GM23248 (cell line): ENCODE results near the gene EIPR1. TPM values are rescaled to one million over a fixed set of nuclear protein-coding genes. Genes with fewer than 3 reads are reported as not detected.
"Not testable (repeated sequence)": the region's sequence is repeated elsewhere in the genome, so short reads cannot be mapped to it uniquely, and the experiment has no call there.

Experiments used
- DNase-seq: peaks from one replicate; pipeline ENCODE4 v3.0.0-alpha.2; 2015
- H2AFZ ChIP-seq: fragments of 200-600 bp; sonication (generic); 2 replicates; pipeline ENCODE4 v1.6.1; 2016; ENCODE audit warnings: antibody characterized with exemption
- H3F3A ChIP-seq: fragments of 200-600 bp; sonication (generic); 2 replicates; pipeline ENCODE4 v1.6.1; 2016; ENCODE audit warnings: mild to moderate bottlenecking, antibody characterized with exemption, mixed run types; ENCODE audit not compliant: insufficient read depth
- H3K27ac ChIP-seq: fragments of 200-600 bp; sonication (generic); 2 replicates; pipeline ENCODE4 v1.5.1; 2016; ENCODE audit warnings: mild to moderate bottlenecking
- H3K27me3 ChIP-seq: fragments of 200-600 bp; sonication (generic); replicated peaks from 2 replicates; pipeline ENCODE4 v1.6.1; 2016; ENCODE audit warnings: mild to moderate bottlenecking; ENCODE audit not compliant: insufficient read depth
- H3K36me3 ChIP-seq: fragments of 200-600 bp; sonication (generic); 2 replicates; pipeline ENCODE4 v1.6.1; 2016; ENCODE audit warnings: low read depth, mild to moderate bottlenecking
- H3K4me1 ChIP-seq: fragments of 200-600 bp; sonication (generic); 2 replicates; pipeline ENCODE4 v1.6.1; 2016; ENCODE audit warnings: mild to moderate bottlenecking; ENCODE audit not compliant: insufficient read depth
- H3K4me2 ChIP-seq: fragments of 200-600 bp; sonication (generic); one replicate; pipeline ENCODE4 v1.6.1; 2016; ENCODE audit warnings: mild to moderate bottlenecking; ENCODE audit not compliant: unreplicated experiment
- H3K4me3 ChIP-seq: fragments of 200-600 bp; sonication (generic); 2 replicates; pipeline ENCODE4 v1.5.1; 2016; ENCODE audit warnings: mild to moderate bottlenecking
- H3K79me2 ChIP-seq: fragments of 200-600 bp; sonication (generic); 2 replicates; pipeline ENCODE4 v1.6.1; 2016; ENCODE audit warnings: mild to moderate bottlenecking; ENCODE audit not compliant: insufficient read depth
- H3K9ac ChIP-seq: fragments of 200-600 bp; sonication (generic); 2 replicates; pipeline ENCODE4 v1.6.1; 2016; ENCODE audit warnings: mild to moderate bottlenecking
- H3K9me2 ChIP-seq: fragments of 200-600 bp; sonication (generic); 2 replicates; pipeline ENCODE4 v1.6.1; 2016; ENCODE audit warnings: mixed run types, mild to moderate bottlenecking, moderate library complexity; ENCODE audit not compliant: insufficient read depth
- H3K9me3 ChIP-seq: fragments of 200-600 bp; sonication (generic); one replicate; pipeline ENCODE4 v1.6.1; 2017; ENCODE audit warnings: low read depth
- H4K20me1 ChIP-seq: fragments of 200-600 bp; sonication (generic); 2 replicates; pipeline ENCODE4 v1.6.0; 2016; ENCODE audit not compliant: insufficient read depth
- EZH2 ChIP-seq: fragments of 200-600 bp; sonication (generic); IDR thresholded peaks from 2 replicates; pipeline ENCODE4 v1.6.1; 2018; ENCODE audit warnings: antibody characterized with exemption, mild to moderate bottlenecking; ENCODE audit not compliant: insufficient read depth, poor library complexity, severe bottlenecking
- EZH2phosphoT487 ChIP-seq: fragments of 200-600 bp; sonication (generic); IDR thresholded peaks from 2 replicates; pipeline ENCODE4 v1.6.1; 2018; ENCODE audit warnings: antibody characterized with exemption, moderate library complexity, mild to moderate bottlenecking, low read depth; ENCODE audit not compliant: insufficient read depth
- WGBS, 2 experiments: methylation state at CpG; one replicate each; pipeline ENCODE4 v1.1.6; 2015 to 2017; ENCODE audit warnings: low lambda C conversion rate in 2 of 2, low coverage in 1 of 2; ENCODE audit errors: missing lambda C conversion rate in 2 of 2; 5-methylcytosine and 5-hydroxymethylcytosine counted together
- in situ Hi-C: fragments of 300-500 bp; cut with MboI; formaldehyde crosslinking; loops from 2 replicates; pipeline ENCODE4 v1.15.0; 2020
- polyA plus RNA-seq: library from polyadenylated mRNA; unstranded; fragments of >200 nt; fragmentation: Nextera tagmentation; extraction: Ambion mirVana; gene quantifications from 2 replicates; pipeline ENCODE4 v1.2.1, GENCODE V29; 2016
- total RNA-seq: library from RNA; depleted of rRNA; stranded (reverse); fragments of >200 nt; shearing (Covaris generic); gene quantifications from 2 replicates; pipeline ENCODE4 v1.2.3, GENCODE V29; 2014

EIPR1 gene
- total and polyA plus RNA-seq, 2 experiments from 2014 or later = 20.2 to 46.5 TPM

DNA sequence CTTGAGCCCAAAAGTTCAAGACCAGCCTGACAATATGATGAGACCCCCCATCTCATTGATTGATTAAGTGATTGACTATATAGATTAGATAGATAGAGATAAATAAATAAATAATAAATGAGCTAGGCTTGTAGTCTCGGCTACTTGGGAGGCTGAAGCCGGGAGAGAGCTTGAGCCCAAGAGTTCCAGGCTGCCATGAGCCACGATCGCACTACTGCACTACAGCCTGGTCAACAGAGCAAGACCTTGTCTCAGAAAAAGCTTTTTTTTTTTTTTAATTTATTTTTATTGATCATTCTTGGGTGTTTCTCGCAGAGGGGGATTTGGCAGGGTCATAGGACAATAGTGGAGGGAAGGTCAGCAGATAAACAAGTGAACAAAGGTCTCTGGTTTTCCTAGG is 12.4 kb downstream of the EIPR1 start:
- 88 to 91% methylated on average over 5 of the region's 5 CpGs for WGBS, 2 experiments

DNA sequence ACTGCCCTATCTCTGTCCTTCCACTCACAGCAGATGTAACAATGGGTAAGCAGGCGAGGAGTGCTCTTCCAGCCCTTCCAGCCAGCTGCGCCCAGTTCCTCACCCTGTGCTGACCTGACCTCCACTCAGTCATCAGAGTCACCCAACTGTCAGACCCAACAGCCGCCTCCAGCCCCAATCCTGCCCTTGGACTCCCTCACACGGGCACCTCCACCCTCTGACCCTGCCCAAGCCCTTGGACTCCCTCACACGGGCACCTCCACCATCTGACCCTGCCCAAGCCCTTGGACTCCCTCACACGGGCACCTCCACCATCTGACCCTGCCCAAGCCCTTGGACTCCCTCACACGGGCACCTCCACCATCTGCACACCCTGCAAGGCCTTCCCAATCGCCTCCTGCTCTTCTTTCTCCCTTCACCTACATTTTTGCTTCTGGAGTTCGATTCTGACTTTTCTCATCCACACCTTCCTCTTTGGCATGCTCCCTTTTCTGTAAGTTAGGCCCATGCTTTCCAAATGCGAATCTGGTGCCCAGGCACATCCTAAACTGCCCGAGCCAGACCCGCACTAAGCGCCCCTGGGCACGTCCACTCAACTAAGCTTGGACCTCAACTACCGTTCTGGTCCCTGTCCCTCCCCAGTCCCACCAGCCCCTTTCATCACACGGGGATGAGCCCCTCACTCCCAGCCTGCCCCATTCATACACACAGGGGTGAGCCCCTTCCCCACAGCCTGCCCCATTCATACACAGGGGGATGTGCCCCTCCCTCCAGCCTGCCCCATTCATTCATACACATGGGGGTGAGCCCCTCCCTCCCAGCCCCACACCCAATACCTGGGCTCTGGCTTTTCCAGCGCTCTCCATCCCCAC is 15.9 kb downstream of the EIPR1 start:
- Histone ChIP-seq H3K4me1 (no peaks in the 10 kb centered on the region), H3K9me2 (no peaks in the 10 kb centered on the region), H2AFZ (no peak overlapping the region), H3K79me2 (peaks cover 66% of the 10 kb centered on the region), H3K4me2 (no peak overlapping the region), H3K9ac (no peak overlapping the region), H3K27ac (no peak overlapping the region), H3F3A (no peaks in the 10 kb centered on the region), H3K27me3 (no peaks in the 10 kb centered on the region), H3K9me3 (no peaks in the 10 kb centered on the region), H4K20me1 (no peaks in the 10 kb centered on the region), H3K4me3 (no peak overlapping the region), H3K36me3 (no peaks in the 10 kb centered on the region)
- in situ Hi-C loops = no loop called here
- DNase-seq = no peak
- 90 to 97% methylated on average over 15 to 17 of the region's 17 CpGs for WGBS, 2 experiments
- TF ChIP-seq EZH2 (no peak), EZH2phosphoT487 (no peak)

More for the DNA sequence above, 12.4 kb downstream of the EIPR1 start:
- Histone ChIP-seq H3K9ac (no peak overlapping the region), H2AFZ (no peak overlapping the region), H3K36me3 (0 out of 2 replicates have a peak, but pooled peaks cover 6% of the 10 kb centered on the region), H3K9me2 (no peaks in the 10 kb centered on the region), H4K20me1 (no peaks in the 10 kb centered on the region), H3K79me2 (peaks cover 78% of the 10 kb centered on the region), H3F3A (no peaks in the 10 kb centered on the region), H3K4me2 (no peak overlapping the region), H3K4me1 (no peaks in the 10 kb centered on the region), H3K27me3 (no peaks in the 10 kb centered on the region), H3K27ac (no peak overlapping the region), H3K9me3 (no peaks in the 10 kb centered on the region), H3K4me3 (no peak overlapping the region)
- TF ChIP-seq EZH2phosphoT487 (no peak), EZH2 (no peak)
- in situ Hi-C loops = no loop called here
- DNase-seq = no peak

- Histone ChIP-seq H3K79me2 (peaks cover 45% of the 10 kb centered on the region), H3K9me2 (no peaks in the 10 kb centered on the region), H3K27ac (no peak overlapping the region), H4K20me1 (no peaks in the 10 kb centered on the region), H3K9ac (no peak overlapping the region), H3F3A (no peaks in the 10 kb centered on the region), H3K27me3 (no peaks in the 10 kb centered on the region), H2AFZ (no peak overlapping the region), H3K9me3 (no peaks in the 10 kb centered on the region), H3K4me3 (no peak overlapping the region), H3K36me3 (0 out of 2 replicates have a peak, but pooled peaks cover 6% of the 10 kb centered on the region), H3K4me2 (no peak overlapping the region), H3K4me1 (no peaks in the 10 kb centered on the region)
- 89 to 93% methylated on average over 8 of the region's 8 CpGs for WGBS, 2 experiments
- TF ChIP-seq EZH2 (no peak), EZH2phosphoT487 (no peak)
- no peak for DNase-seq
- in situ Hi-C loops = no loop called here
Measured at GRCh38 chr2:3357926-3358325, 19.7 kb downstream of the EIPR1 start.

GRCh38 chr2:3357446-3357845 is 20.2 kb downstream of the EIPR1 start:
- H3F3A ChIP-seq, H3K27ac ChIP-seq, DNase-seq, H3K9me2 ChIP-seq, H3K9ac ChIP-seq, H3K9me3 ChIP-seq, H3K27me3 ChIP-seq, in situ Hi-C loops, H3K4me1 ChIP-seq, H3K4me3 ChIP-seq, H4K20me1 ChIP-seq, H2AFZ ChIP-seq, H3K36me3 ChIP-seq, H3K4me2 ChIP-seq: not testable (repeated sequence)
- WGBS, 2 experiments = 97 to 98% methylated on average over 2 of the region's 2 CpGs
- H3K79me2 ChIP-seq = peaks cover 40% of the 10 kb centered on the region
